Measurements from ENCODE around the gene YEATS2.

GRCh38 chr3:183845608-183846288, 148.2 kb downstream of the YEATS2 start:
- TF ChIP-seq, protein P1, sequence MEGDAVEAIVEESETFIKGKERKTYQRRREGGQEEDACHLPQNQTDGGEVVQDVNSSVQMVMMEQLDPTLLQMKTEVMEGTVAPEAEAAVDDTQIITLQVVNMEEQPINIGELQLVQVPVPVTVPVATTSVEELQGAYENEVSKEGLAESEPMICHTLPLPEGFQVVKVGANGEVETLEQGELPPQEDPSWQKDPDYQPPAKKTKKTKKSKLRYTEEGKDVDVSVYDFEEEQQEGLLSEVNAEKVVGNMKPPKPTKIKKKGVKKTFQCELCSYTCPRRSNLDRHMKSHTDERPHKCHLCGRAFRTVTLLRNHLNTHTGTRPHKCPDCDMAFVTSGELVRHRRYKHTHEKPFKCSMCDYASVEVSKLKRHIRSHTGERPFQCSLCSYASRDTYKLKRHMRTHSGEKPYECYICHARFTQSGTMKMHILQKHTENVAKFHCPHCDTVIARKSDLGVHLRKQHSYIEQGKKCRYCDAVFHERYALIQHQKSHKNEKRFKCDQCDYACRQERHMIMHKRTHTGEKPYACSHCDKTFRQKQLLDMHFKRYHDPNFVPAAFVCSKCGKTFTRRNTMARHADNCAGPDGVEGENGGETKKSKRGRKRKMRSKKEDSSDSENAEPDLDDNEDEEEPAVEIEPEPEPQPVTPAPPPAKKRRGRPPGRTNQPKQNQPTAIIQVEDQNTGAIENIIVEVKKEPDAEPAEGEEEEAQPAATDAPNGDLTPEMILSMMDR (IDR thresholded peaks at IDR 0.05 in 4 of 5, conservative IDR thresholded peaks at IDR 0.05 in 1 of 5), result no peak
- TF ChIP-seq POLR2A (IDR thresholded peaks at IDR 0.05), result no peak
